Esophagus mucosa (tissue), 1 donor: Measurements from ENCODE around the gene SCARF2. TPM values are rescaled to one million over a fixed set of nuclear protein-coding genes. Genes with fewer than 3 reads are reported as not detected.
A peak's percentile ranks its signal among the peaks of the same experiment; 100 is the strongest.

Experiments used
- ATAC-seq: fragments of 200-7000 bp; cut with Tn5 transposase; one replicate; pipeline ENCODE4 v1.9.1; 2020
- total RNA-seq: library from RNA; stranded (reverse); gene quantifications from one replicate; pipeline ENCODE4 v1.2.4, GENCODE V29; 2023
- donor health status: DM: yes; HTN: yes; CAD: no.

Gene SCARF2
- total RNA-seq, 1 donor from 2014 or later, result 0.48 TPM

- ATAC-seq, result no peak
Measured at GRCh38 chr22:20408891-20409290, 28.7 kb downstream of the SCARF2 start.

DNA sequence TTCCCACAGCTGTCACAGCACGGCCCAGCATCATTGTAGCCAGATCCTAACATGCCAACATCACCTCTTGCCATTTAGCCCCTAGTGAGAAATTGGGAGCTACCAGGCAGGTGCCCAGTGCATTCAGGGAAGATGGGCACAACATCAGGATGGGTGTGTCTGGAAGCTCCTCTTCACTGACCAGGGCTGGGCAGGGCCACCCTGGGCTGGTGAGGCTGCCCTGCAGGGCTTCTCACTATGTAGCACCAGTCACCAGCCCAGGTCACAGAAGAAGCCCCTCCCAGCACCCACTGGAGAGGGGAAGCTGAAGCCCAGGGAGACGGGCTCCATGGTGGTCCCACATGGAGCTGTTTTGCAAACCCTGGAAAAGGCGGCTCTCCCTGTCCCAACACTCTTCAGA lies 29.8 kb downstream of the SCARF2 start:
- ATAC-seq, result no peak

- no peak for ATAC-seq
Measured at GRCh38 chr22:20406686-20407408, 30.8 kb downstream of the SCARF2 start.

GRCh38 chr22:20405931-20406685 lies 31.5 kb downstream of the SCARF2 start:
- no peak for ATAC-seq

DNA sequence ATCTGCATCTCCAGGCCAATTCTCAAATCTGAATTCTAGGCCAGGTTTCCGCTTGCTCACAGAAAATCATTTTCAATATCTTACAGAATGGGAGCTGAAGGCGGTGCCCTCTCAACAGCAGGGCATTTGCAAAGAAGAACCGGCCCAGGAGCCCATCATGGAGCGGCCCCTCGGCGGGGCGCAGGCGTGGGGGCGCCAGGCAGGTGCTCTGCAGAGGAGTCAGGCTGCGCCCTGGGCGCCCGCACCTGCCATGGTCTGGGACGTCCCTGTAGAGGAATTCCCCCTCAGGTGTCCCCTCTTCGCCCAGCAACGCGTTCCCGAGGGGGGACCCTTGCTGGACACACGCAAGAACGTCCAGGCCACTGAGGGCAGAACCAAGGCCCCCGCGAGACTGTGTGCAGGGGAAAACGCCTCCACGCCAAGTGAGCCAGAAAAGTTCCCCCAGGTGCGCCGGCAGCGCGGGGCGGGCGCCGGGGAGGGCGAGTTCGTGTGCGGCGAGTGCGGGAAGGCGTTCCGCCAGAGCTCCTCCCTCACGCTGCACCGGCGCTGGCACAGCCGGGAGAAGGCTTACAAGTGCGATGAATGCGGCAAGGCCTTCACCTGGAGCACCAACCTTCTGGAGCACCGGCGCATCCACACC lies 32.2 kb downstream of the SCARF2 start:
- no peak for ATAC-seq

GRCh38 chr22:20404881-20405280 lies 32.7 kb downstream of the SCARF2 start:
- no peak for ATAC-seq

DNA sequence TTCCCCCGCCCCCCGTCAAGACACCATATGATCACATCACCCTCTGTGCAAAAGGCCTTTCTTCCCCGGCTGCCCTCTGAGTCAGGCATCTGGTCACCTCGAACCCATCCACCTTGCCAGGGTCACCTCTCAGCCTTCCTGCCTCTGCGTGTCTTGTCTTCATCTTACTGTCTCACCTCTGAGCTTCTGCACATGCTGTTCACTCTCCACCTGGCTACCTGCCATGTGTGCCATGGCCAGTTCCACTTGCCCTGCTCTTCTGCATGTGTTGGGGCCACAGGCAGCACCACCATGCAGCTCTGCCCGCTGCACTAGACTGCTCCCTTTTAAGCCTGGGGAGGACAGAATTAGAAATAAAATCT lies 33.9 kb downstream of the SCARF2 start:
- no peak for ATAC-seq

DNA sequence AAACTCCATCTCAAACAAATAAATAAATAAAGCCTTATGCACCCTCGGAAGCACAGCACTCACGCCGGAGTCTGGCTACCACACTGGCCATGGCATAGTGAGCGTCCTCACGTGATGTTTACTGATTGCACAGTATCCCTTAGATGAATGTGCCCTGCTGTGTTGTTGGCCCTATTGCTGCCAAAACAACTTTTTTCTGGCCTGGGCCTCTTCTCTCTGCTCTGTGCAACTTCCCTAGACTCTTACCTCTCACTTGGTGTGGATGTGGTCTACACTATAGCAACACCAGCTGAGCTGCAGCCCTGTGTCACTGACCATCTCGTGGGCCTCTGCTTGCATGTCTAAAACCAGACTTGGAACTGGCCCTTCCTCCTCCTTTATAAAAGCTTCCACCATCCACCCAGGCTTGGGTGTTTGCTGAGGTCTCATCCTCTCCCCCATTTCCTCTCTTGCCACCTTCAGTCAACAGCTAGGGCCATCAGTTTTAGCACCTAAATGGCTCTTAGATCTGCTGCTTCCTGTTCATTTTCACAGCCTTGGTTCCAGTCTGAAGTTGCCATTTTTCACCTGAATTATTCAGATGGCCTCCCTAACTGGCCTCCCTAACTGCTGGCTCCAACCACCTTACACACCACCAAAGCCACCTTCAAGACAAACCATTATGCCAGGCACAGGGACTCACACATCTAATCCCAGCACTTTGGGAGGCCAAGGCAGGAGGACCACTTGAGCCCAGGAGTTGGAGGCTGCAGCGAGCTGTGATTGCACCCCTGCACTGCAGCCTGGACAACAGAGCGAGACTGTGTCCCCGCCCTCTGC lies 34.5 kb downstream of the SCARF2 start:
- ATAC-seq, result no peak

DNA sequence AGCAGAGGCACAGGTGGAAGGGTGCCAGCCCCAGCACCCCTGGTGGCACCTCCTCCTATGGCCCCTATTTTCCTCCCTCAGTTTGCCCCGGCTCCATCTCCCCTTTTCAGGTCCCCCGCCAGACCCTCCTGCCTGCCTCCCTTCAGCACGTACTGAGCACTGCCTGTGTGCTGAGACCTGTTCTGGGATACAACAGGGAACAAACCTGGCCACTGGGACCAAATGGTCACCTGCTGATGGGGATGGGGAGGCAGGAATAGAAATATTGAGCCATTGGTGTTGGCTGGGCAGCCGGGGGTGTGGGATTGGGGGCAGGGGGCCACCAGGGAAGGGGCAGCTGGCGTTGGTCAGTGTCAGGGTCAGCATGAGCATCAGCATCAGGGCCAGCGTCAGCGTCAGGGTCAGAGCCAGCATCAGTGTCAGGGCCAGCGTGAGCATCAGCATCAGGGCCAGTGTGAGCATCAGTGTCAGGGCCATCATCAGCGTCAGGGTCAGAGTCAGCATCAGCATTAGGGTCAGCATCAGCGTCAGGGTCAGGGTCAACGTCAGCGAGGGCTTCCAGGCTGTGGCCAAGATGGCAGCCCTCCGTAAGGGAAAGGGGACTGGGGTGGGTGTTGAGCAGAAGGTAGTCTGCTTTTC lies 36.1 kb downstream of the SCARF2 start:
- no peak for ATAC-seq

DNA sequence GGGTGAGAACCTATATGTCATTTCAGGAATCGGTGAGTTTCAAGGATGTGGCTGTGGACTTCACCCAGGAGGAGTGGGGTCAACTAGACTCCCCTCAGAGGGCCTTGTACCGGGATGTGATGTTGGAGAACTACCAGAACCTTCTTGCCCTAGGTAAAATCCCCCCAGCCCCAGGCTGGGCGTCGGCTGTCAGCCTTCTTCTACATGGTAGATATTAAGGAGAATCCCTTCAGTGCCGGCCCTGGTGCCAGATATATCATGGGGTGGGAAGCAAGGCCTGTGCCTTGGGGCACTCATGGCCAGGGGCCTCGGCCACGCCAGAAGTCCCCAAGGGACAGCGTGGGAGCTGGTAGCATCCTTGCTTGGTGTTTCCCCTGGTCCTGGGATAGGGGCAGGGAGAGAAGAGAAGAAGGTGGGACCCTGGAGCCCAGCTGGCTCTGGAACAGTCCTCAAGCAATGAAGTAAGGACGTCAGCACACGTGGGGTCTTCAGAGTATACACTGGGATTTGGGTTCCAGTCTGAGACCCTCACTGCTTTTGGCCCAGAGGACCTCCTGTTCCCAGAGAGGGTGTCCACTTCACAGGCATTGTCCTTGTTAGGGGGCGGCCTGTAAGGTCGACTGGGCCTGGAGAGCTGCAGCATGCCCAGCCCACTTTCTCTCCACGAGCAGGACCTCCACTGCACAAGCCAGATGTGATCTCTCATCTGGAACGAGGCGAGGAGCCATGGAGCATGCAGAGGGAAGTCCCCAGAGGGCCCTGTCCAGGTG lies 36.8 kb downstream of the SCARF2 start:
- ATAC-seq, result no peak

DNA sequence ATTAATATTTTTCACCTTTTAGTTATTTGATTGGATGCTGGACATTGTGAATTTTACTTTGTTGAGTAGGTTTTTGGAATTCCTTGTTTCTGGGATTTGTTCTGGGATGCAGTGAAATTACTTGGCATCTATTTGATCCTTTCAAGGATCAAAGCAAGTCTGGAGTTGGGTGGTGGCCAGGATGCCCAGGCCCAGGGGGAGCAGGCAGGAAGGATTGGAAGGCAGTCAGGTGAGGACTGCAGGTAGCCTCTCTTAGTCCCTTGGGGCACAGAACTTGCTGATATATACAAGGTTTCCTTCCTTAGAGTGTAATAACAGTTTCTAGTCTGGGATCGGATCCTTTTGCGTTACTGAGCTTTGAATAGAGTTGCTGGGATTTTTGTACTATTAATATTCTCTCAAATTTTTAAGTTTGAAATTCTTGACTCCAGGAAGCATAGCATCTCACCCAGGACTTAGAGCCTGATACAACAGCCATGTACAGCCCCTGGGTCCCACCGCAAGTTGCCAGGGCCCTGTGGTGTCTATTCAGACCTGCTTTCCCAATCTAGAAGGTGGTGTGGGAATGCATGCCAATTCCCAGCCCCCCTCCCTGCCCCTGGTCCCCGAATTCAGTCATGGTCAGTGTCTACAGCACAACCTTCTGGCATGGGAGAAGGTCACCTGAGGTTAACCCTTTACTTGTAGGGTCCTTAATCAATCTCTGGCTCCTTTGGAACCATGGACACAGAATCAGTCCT lies 37.6 kb downstream of the SCARF2 start:
- no peak for ATAC-seq

DNA sequence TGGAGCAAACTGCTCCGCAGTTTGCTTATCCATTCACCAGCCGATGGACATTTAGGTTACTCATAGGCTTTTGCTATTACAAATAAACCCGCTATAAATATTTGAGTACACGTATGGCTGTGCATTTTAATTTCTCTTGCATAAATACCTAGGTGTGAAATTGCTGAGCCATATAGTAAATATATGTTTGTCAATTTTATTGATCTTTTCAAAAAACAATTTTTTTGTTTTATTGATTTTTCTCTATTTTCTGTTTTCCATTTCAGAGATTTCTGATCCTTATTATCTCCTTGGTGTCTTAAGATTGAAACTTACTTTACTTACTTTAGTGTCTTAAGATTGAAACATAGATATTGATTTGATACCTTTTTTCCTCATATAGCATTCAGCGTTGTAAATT lies 39.2 kb downstream of the SCARF2 start:
- ATAC-seq, result no peak

GRCh38 chr22:20397498-20397897 lies 40.1 kb downstream of the SCARF2 start:
- ATAC-seq, result no peak

DNA sequence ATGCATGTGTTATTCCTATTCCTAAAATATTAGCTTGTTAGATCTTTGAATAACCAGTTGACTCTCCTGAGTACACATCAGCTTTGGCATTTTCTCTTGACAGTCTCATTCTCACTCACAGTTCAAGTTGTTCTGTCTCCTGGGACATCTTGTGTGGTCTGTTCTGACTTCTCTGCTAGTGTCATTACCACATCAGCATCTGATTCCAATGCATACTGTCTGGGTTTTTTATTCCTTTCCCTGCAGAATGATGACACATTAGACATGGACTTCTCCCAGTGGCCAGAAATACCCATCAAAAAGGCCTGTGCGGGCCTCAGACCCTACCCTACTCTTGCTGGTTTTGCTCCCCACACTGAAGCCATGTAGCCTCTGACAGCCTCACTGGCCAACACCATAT lies 41.0 kb downstream of the SCARF2 start:
- no peak for ATAC-seq

GRCh38 chr22:20395907-20396287 lies 41.7 kb downstream of the SCARF2 start:
- no peak for ATAC-seq

DNA sequence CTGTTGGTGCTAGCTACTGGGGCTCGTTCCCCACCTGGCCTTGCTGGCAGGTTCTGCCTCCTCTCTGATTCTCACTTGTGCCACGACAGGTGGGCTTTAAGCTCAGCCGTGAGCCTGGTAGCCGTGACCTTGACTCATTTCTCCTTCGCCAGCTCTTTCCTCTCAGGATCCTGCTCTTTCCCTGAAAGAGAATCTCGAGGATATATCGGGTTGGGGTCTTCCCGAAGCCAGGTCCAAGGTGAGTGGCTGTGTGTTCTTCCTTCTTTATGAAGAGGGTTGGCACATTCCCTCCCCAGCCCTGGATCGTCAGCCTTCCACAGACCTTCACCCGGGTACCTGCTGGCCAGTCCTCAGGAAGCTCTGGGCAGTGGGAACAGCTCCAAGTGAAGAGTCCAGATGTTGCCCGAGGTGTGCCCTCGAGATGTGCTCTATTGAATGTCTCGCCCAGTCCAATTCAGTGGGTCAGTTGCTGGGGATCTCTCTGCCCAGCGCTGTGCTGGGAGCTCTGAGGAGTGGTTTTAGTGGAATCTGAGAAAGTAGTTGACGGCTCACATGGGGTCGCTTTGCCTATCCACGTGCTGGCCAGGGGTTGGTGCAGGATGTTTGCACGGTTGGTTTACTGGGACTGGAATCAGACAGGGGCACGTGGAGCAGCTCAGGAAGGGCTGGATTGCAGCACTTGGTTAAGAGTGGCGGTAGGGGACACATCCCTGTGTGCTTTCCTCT lies 42.3 kb downstream of the SCARF2 start:
- no peak for ATAC-seq

- peak; percentile 90 for ATAC-seq
Measured at GRCh38 chr22:20393705-20394476, 43.7 kb downstream of the SCARF2 start, which contains the start of gene ZNF74. Gene ZNF74 (plus strand): TSS chr22:20394151. CDS start chr22:20394629, 478 bp downstream.

GRCh38 chr22:20392983-20393704 lies 44.5 kb downstream of the SCARF2 start:
- ATAC-seq, result peak; percentile 17
